ENCODE measurements around the gene TTI1.

TTI1 gene

DNA sequence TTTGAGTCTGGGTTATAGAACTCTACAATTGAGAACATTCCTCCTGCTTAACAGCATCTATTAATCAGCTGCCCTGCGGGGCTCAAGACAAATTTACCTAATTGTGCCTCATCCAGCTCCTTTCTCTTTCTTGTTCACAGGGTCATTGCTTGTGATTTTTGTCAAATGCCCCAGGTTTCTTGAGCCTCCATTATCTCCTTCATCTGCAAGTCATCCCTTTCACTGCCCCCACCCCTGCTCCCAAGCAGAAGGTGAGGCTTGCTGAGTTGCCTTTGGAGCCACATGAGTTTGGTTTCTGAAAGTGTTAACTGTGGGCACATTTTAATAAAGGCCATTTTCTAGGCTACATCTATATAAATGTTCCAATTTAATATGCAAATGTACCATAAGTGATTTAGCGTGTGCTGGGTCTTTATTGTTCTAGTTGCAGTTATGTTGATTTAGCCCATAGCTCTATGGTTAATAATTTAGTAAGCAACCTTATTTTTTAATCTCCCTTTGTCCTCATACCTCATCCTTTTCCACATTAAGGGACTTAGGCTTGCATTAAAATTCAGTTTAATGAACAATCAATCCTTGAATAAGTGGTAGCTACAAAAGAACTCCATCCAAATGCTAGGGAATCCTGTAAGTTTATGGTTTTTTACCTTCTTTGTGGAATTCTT lies 74.3 kb downstream of the TTI1 start:
- no peak for DNase-seq

DNA sequence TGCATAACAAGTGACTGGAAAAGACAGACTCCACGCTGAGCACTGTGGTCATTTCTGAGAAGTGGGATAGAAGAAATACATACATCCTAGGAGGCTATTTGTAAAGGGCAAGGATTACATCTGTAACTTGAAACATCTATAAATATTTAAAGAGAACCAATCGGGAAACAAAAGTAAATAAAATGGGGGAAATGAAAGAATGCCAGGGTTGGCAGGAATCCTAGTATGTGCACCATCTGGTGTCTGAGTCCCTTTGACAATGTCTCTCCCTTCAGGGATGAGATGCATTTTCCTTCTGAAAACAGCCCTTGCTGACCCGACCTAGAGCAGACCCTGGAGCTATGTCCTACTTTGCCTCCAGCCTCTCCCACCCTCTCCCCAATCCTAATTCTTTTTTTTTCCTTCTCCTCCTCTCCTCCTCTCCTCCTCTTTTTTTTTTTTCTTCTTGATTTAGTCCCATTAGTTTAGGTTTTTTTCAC lies 77.1 kb downstream of the TTI1 start:
- DNase-seq, result no peak

DNA sequence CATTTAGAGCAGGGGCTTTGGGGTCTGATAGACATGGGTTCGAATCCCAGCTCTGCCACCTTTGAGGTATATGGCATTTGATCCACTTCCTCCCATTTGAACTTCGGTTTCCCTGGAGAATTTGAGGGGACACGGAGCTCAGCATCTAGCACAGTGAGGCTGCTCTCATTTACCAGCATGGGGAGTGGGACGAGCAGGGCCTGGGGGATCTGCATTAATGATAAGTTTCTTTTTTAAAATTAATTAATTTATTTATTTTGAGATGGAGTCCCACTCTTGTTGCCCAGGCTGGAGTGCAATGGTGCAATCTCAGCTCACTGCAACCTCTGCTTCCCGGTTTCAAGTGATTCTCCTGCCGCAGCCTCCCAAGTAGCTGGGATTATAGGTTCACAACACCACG lies 77.7 kb downstream of the TTI1 start:
- DNase-seq, result no peak

DNA sequence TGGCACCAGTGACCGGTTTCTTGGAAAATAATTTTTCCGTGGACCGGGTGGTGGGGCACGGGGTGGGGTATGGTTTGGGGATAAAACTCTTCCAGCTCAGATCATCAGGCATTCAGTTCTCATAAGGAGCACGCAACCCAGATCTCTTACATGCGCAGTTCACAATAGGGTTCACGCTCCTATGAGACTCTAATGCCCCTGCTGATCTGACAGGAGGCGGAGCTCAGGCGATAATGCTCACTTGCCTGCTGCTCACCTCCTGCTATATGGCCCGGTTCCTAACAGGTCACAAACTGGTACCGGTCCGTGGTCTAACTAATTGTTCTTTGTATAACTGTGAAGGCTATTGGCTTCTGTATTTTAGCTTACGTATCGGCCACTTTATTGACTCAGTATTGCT lies 78.6 kb downstream of the TTI1 start:
- DNase-seq, result no peak

DNA sequence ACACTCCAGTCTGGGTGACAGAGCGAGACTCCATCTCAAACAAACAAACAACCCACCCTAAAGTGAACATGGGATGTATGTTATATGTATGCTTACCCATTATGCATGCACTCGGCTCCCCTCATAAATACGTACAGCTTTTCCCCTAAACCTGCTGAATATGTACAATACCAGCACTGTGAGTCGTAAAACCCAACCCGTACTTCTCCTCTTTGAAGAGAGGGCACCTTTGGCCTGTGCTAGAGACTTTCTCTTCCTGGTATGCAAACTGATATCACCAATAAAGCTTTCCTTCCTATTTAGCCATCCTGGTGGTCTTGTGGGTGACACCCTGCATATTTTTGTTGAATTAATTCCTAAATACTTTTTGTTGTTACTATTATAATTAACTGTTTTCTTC lies 79.1 kb downstream of the TTI1 start:
- DNase-seq, result no peak

DNA sequence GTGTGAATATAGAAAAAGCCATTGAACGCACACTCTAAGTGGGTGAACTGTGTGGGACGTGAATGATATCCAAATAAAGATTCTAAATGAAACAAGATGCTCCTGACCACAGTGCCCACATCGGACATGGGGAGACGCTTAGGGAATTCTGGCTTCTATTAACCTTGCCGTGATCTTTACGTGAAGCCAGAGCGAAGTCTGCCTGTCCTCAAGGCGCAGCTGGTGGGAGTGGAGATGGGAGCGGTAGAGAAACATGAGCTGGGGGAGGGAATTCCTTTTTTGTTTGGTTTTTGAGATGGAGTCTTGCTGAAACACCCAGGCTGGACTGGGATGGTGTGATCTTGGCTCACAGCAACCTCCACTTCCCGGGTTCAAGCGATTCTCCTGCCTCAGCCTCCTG lies 84.3 kb downstream of the TTI1 start:
- DNase-seq, result no peak

DNA sequence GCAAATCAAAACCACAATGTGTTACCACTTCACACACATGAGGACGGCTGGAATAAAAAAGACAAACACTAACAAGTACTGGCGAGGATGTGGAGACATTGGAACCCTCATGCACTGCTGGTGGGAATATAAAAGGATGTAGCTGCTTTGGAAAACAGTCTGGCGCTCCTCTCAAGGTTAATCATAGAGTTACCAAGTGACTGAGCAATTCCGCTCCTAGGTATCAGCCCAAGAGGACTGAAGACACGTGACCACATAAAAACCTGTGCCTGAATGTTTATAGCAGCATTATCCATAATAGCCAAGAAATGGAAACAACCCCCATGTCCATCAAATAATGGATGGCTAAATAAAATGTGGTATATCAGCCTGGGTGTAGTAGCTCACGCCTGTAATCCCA lies 85.3 kb downstream of the TTI1 start:
- no peak for DNase-seq

DNA sequence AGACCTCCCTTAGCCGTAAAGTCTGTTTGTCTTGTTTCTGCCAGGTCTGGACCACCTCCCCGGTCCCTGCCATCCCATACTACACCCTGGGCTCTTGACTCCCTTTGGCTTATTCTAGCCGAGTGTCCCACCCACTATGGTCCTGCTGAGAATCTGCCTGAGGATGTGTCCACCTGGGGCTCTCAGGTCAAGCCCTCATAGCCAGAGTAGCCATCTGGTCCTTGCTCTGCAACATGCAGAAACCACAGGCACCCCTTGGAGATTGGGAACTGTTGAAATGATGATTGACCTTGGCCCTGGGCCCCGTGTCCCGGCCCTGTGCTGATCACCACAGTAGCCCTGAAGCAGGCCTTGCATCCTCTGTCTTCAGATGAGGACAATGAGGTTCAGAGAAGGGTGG lies 86.3 kb downstream of the TTI1 start:
- DNase-seq, result no peak

DNA sequence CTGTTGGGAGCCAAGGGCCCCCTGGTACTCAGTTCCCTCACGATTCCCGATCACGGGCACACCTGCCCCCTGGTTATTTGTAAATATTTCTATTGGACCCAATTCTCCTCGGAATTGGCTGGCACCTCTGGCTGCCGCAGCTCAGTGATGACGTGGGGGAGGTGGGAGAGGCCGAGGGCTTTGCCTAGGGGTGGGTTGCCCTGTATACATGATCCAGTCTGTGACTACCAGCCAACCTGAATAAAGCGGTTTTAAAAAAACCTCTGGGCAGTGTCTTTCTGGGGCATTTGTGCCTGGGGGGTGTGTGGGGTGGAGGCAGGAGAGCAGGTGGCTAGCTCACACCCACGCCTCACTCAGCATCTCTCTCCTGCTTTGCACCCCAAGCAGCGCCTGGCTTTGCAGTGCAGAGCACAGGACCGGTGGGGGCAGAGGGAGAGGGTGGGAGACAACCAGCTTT lies 88.1 kb downstream of the TTI1 start:
- DNase-seq, result no peak

DNA sequence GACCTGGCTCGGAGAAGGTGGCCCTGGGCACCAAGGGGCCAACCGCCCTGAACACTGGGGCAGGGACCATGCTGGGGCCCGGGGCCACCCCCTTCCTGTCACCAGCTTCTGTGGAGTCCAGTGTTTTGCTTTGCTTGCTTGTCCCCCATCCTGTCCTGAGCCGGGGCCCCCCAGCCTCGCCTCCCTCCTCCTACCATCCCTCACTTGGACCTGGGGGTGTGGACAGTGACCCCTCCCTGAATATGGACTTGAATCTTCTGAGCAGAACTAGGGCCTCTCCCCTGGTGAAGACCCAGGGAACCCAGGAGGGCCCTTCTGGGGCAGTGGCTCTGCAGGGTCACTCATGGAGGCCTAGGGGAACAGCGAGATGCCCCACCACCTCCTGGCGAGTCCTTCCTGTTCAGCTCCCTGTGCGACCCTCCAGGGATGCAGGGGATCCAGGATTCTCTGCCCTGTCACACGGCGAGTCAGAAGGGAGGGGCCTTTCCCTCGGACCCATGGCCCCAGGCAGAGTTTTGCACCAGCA lies 88.7 kb downstream of the TTI1 start:
- no peak for DNase-seq

DNA sequence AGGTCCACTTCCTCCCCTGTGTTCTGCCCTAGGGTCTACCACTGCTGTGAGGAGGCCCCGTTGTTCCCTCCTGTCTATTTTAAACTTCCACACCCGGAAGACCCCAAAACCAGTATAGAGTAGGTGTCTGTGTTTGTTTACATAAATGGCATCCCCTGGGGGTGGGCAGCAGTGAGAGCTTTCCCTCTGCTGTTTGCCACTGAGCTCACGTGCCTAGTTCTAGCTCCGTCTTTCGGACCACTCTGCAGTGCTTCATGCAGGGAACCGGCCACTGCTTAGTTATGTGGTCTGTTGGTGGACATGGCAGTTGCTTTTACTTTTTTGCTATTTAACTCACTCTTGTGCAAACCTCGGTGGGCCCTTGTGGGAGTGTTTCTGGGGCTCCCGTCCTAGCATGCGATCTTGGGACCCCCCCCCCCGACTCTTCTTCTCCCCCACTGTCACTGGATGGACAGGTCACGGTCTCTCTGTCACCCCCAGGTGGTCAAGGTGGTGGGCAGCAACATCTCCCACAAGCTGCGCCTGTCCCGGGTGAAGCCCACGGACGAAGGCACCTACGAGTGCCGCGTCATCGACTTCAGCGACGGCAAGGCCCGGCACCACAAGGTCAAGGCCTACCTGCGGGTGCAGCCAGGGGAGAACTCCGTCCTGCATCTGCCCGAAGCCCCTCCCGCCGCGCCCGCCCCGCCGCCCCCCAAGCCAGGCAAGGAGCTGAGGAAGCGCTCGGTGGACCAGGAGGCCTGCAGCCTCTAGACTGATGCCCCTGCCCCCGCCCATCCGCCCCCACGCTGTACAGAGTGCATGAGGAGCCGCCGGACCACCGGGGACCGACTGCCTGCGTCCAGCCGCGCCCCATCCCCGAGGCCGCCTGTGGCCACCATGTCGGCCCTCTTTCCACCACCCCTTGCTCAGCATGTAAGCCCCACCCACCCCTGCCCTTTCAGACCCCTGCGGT lies 89.5 kb downstream of the TTI1 start:
- no peak for DNase-seq

DNA sequence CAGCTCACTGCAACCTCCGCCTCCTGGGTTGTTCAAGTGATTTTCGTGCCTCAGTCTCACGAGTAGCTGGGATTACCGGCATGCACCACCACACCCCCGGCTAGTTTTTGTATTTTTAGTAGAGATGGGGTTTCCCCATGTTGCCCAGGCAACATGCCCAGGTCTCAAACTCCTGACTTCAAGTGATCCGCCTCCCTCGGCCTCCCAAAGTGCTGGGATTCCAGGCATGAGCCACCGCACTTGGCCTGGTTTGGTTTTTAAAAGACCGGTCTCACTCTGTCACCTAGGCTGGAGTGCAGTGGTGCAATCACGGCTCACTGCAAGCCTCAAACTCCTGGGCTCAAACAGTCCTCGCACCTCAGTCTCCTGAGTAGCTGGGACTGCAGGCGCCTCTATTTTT lies 90.2 kb downstream of the TTI1 start:
- DNase-seq, result no peak

DNA sequence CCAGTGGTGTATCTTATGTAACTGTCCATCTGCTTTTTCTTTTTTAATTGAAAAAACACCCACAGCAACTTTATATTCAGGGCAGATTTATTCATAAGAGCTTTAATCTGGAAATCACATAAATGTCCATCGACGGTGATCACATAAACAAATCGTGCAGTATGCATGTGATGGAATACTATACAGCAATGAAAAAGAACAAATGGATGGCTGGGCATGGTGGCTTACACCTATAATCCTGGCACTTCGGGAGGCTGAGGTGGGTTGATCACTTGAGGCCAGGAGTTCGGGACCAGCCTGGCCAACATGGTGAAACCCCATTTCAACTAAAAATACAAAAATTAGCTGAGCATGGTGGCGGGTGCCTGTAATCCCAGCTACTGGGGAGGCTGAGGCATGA lies 91.3 kb downstream of the TTI1 start:
- no peak for DNase-seq

DNA sequence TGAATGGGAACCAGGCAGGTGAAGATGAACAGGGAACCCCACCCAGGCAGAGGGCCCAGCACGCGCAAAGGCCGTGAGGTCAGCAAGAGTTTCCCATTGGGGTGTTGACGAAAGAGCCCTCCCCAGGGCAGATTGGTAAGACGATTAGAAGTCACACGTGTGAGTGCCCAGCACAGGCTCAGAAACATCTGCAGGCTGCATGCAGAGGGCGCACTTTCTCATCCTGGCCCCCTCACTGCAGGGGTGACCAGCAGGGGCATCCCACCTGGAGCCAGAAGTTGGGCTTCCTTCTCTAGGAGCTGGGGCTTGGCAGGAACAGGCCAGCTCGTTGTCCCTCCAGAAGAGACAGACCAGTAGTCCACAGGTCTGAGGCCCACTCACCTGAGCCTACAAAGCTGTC lies 91.9 kb downstream of the TTI1 start:
- DNase-seq, result no peak

DNA sequence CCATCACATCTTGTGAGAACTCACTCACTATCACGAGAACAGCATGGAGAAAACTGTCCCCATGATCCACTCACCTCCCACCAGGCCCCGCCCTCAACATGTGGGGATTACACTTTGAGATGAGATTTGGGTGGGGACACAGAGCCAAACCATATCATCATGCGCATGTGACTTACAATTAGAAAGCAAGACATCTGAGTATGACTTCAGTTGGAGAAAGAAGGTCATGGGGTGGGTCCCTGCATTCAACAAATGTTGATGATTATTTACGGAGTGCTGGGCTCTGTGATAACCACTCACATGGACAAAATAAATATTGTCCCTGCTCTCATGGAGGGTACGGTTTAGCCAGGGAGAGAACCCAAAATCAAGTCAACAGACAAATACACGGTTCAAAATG lies 92.4 kb downstream of the TTI1 start:
- DNase-seq, result no peak

DNA sequence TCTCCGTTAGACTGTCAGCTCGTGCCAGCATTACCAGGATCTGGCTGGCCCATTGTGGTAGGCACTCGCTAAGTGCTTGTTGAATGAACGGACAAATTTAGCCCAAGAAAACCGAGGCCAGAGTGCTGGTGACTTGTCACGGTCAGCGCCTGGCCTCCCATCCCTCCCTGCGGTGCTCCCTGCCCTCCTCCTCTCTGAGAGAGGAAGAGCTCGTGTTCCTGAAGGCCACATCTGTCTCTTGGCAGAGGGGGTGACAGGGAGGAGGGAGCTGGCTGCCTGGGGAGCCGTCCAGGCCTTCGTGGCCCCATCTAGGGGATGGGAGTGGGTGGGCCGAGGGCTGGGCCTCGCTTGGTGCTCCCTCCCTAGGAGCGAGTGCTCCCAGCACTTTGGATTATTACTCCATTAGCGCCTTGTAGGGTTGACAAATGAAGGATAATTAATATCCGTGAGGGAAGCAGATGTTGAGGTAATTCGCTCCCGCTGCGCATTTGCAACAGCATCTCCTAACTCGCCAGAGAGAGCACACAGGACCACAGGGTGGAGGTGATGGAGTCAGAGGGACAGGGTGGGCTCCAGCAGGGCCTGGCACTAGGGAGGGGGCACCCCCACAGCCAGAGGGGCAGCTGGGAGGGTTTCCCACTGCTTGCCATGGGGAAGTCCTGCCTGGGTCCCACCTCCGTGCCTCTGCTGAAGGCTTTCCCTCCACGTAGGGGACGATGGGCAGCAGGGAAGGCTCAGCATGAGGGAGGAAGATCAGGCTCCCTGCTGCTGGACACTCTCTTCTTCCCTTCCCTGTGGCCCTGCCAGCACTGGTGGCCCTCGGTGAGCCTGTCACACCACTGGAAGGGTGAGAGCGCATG lies 93.3 kb downstream of the TTI1 start:
- DNase-seq, result no peak

DNA sequence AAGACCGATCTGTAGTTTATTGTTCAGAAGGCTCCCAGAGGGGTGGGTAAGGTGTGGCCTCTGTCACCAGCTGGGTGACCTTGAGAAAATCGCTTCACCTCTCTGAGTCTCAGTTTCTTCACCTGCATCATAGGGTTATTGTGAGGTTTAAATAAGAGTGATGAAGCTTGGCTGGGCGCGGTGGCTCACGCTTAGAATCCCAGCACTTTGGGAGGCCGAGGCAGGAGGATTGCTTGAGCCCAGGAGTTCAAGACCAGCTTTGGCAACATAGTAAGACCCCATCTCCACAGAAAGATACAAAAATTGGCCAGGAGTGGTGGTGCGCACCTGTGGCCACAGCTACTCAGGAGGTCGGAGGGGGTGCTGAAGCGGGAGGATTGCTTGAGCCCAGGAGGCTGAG lies 94.3 kb downstream of the TTI1 start:
- DNase-seq, result no peak

DNA sequence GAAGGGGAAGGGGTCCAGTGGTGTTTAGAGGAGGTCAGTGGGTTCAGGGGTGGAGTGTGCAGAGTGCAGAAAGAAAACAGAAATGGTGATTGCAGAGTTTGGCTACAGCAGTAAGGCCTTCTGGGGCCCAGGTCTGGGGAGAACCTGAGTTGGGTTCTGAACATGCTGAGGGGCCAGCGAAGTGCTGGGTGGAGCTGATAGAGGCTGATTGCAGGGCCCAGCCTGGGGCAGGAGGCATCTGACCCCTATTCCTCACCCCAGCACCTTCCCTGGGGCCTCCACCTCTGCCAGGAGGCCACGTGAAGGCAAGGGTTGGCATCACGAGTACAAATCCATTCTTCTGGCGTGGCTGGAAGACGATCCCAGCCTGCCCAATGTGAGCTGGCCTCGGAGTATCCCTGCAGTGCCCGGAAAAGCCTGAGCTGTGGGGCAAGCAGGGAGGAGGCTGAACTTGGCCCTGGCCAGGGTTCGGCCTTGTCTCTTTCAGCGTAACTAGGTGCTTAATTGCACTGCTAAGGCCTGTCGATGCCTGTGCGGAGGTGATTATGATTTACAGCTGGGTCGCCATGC lies 95.0 kb downstream of the TTI1 start:
- DNase-seq, result no peak

DNA sequence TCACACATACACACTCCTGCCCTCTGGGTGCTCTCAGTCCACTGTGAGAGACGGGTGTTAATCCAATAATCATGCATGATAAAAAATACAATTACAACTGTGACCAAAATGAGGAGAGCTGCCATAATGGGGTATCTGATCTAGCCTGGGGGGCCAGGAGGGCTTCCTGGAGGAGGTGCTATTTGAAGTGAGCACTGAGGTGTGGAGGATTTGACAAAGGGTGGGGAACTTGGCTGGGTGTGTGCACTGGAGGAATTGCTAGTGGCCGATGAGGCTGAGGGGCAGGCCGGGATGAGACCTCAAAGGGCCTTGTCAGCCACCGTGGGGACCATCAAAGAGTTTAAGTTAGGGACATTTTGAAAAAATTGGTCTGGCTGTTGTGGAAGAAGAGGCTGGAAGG lies 95.6 kb downstream of the TTI1 start:
- DNase-seq, result no peak

DNA sequence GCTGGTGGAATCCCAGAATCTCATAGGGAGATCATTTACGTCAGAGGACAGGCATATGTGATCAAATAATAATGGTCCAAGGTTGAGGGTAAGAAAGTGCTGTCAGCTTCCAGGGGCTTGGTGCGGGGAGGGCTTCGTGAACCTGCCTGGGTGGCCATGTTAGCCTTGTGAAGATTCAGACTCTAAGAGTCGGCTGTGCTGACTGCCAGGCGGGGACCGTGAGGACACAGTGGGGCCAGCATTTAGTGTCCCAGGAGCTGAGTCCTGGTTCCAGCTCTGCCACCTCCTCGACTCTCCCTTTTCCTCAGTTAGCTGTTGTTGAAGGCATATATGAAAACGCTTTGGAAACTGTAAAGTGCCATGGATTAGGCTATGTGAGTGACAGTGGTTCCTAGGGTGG lies 96.8 kb downstream of the TTI1 start:
- DNase-seq, result no peak

DNA sequence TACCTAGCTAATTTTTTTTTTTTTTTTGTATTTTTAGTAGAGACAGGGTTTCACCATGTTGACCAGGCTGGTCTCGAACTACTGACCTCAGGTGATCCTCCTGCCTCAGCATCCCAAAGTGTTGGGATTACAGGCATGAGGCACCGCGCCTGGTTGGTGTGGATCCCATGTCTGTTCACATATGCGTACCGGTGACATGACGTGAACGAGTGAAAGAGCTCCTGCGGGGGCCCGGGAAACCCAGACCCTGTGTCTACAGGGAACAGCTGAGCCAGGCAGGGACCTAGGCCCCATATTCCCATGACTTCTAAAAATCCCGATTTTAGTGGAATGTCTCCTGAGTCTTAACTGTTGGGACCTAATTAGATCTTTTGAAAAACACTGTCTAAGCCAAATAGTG lies 97.2 kb downstream of the TTI1 start:
- no peak for DNase-seq

DNA sequence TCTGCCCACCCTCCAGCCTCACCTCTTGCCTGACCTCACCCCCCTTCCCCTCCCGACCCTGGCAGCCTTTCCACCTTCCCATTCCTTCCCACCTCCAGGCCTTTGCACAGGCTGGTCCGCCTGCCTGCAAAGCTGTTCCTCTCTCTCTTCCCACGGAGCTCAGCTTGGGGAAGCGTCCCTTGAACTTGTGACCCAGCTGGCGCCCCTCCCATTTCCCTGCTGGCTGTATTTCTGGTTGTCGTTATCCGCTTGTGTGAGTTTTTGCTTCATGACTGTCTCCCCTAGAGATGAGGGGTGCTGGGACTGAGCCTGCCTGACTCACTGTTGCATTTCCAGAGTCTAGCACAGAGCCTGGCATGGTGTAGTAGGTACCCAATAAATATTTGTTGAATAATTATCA lies 97.8 kb downstream of the TTI1 start:
- DNase-seq, result no peak
